HG03469 (cell line): ENCODE results near the gene FKBP1A.

ENCODE experiments used
- ATAC-seq: cut with Tn5 transposase; IDR thresholded peaks from one replicate; pipeline ENCODE4 v1.9.1; 2021; ENCODE audit warnings: mild to moderate bottlenecking, moderate library complexity, moderate number of reproducible peaks; ENCODE audit not compliant: unreplicated experiment

FKBP1A gene

GRCh38 chr20:1322511-1323245, 70.2 kb downstream of the FKBP1A start:
- ATAC-seq, result no peak

- ATAC-seq, result no peak
Measured at GRCh38 chr20:1321654-1321939, 71.3 kb downstream of the FKBP1A start.

GRCh38 chr20:1320902-1321653, 71.8 kb downstream of the FKBP1A start:
- ATAC-seq, result no peak

GRCh38 chr20:1320016-1320415, 72.8 kb downstream of the FKBP1A start:
- no peak for ATAC-seq

- no peak for ATAC-seq
Measured at GRCh38 chr20:1319462-1319861, 73.4 kb downstream of the FKBP1A start.

GRCh38 chr20:1319051-1319450, 73.8 kb downstream of the FKBP1A start:
- no peak for ATAC-seq
